Measurements from ENCODE around the gene ERF. TPM values are rescaled to one million over a fixed set of nuclear protein-coding genes. Genes with fewer than 3 reads are reported as not detected.

The ERF gene
- total RNA-seq, 1 donor = 30.4 TPM

DNA sequence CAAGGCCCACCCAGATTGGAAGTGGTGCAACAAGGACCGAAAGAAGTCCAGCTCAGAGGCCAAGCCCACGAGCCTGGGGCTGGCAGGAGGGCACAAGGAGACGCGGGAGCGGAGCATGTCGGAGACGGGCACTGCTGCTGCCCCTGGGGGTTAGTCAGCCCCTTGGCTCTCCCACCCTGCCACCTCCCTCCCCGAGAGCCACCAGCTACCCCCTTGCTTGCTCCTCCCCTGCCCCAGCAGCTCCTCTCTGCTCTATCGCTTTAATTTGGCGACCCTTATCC is 32.8 kb upstream of the ERF start:
- H3K4me3 ChIP-seq (ENCODE audit: low read depth, low read length) = no peak overlapping the region
- TF ChIP-seq, protein P1, sequence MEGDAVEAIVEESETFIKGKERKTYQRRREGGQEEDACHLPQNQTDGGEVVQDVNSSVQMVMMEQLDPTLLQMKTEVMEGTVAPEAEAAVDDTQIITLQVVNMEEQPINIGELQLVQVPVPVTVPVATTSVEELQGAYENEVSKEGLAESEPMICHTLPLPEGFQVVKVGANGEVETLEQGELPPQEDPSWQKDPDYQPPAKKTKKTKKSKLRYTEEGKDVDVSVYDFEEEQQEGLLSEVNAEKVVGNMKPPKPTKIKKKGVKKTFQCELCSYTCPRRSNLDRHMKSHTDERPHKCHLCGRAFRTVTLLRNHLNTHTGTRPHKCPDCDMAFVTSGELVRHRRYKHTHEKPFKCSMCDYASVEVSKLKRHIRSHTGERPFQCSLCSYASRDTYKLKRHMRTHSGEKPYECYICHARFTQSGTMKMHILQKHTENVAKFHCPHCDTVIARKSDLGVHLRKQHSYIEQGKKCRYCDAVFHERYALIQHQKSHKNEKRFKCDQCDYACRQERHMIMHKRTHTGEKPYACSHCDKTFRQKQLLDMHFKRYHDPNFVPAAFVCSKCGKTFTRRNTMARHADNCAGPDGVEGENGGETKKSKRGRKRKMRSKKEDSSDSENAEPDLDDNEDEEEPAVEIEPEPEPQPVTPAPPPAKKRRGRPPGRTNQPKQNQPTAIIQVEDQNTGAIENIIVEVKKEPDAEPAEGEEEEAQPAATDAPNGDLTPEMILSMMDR (IDR thresholded peaks at IDR 0.05; ENCODE audit: insufficient read depth, low read length) = no peak
- no peak for DNase-seq (ENCODE audit: low read depth)

DNA sequence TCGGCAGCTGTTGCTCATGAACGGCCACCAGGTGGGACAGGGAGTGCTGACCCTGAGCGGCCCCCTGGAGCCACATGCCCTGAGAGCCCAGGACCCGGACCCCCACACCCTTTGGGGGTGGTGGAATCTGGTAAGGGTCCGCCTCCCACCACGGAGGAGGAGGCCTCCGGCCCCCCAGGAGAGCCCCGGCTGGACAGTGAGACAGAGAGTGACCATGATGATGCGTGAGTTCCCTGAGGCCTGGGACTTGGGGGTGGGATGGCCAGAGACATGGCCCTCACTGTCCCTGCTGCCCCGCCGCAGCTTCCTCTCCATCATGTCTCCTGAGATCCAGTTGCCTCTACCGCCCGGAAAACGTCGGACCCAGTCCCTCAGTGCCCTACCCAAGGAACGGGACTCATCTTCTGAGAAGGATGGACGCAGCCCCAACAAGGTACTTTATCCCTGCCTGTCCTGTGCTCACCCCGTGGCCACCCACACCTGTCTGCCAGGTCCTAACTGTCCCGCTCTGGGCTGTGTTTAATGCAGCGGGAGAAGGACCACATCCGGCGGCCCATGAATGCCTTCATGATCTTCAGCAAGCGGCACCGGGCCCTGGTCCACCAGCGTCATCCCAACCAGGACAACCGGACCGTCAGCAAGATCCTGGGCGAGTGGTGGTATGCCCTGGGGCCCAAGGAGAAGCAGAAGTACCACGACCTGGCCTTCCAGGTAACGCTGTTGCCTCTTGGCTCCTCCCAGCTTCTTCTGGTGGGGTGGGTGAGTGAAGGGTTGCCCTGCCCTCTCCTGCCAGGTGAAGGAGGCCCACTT is 32.3 kb upstream of the ERF start:
- no peak for DNase-seq (ENCODE audit: low read depth)
- no peak overlapping the region for H3K4me3 ChIP-seq (ENCODE audit: low read depth, low read length)
- TF ChIP-seq, protein P1 (IDR thresholded peaks at IDR 0.05; ENCODE audit: insufficient read depth, low read length) = no peak

DNA sequence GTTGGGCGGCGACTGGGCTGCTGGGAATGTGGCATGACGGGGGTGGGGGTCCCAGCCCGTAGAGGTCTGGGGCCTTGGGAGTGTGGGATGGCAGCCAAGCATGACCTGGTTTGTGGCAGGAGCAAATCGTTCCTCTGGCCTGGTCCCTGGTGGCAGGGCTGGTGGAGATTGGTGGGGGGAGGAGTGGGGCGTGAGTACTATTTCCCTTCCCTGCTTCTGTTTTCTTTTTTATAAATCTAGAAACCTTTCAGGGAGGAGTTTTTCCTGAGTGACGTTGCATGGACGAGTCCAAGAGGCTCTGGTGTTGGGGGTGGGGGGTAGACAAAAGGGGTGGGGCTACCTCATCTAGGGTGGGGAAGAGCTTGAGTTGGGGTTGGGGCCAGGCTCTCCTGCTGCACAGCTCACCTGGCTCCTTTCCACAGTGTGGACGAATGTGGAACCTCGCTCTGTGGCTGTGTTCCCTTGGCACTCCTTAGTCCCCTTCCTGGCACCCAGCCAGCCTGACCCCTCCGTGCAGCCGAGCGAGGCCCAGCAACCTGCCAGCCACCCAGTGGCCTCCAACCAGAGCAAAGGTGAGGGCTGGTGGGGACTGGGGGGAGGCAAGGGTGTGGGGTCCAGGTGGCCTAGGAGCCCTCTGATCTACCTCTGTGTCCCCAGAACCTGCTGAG is 31.6 kb upstream of the ERF start:
- DNase-seq (ENCODE audit: low read depth) = peak; percentile 63
- H3K4me3 ChIP-seq (ENCODE audit: low read depth, low read length) = peak overlapping the region; percentile 84
- TF ChIP-seq, protein P1 (IDR thresholded peaks at IDR 0.05; ENCODE audit: insufficient read depth, low read length) = no peak

DNA sequence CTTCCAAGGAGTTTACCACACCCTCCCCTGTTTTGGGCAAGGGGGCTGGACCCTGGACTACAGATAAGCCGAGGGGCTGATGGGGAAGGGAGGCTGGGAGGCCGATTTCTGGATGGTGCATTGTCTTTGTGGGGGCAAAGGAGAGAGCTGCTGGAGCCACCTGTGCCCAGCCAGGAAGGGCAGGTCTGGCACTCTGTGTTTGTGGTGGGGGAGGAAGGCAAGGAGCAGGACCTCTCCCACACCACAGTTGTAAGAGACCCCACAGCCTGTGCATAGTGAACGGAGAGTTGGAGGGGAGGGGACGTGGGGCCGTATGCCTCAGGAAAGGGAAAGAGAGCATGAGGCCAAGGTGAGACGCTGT is 31.0 kb upstream of the ERF start:
- TF ChIP-seq, protein P1 (IDR thresholded peaks at IDR 0.05; ENCODE audit: insufficient read depth, low read length) = no peak
- DNase-seq (ENCODE audit: low read depth) = no peak
- peak overlapping the region; percentile 84 for H3K4me3 ChIP-seq (ENCODE audit: low read depth, low read length)

DNA sequence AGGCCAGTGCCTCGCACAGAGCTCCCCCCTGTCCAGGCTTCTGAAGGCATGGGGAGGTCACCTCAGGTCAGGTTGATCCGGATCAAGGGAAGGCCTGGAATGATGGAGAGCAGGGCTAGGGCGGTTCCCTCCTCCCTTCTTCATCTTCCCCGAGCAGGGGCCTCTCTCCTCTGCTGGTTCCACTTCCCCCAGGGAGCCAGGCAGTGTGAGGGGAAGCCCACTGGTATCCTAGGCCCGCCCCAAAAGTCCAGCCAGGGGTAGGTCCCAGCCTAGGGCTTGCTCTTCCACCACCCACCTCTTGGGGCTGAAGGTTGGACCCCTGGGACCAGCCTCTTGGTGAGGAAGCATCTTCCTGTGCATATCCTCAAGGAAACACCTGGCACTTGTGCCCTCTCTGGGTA is 30.6 kb upstream of the ERF start:
- TF ChIP-seq, protein P1 (IDR thresholded peaks at IDR 0.05; ENCODE audit: insufficient read depth, low read length) = no peak
- peak overlapping the region; percentile 84 for H3K4me3 ChIP-seq (ENCODE audit: low read depth, low read length)
- no peak for DNase-seq (ENCODE audit: low read depth)

DNA sequence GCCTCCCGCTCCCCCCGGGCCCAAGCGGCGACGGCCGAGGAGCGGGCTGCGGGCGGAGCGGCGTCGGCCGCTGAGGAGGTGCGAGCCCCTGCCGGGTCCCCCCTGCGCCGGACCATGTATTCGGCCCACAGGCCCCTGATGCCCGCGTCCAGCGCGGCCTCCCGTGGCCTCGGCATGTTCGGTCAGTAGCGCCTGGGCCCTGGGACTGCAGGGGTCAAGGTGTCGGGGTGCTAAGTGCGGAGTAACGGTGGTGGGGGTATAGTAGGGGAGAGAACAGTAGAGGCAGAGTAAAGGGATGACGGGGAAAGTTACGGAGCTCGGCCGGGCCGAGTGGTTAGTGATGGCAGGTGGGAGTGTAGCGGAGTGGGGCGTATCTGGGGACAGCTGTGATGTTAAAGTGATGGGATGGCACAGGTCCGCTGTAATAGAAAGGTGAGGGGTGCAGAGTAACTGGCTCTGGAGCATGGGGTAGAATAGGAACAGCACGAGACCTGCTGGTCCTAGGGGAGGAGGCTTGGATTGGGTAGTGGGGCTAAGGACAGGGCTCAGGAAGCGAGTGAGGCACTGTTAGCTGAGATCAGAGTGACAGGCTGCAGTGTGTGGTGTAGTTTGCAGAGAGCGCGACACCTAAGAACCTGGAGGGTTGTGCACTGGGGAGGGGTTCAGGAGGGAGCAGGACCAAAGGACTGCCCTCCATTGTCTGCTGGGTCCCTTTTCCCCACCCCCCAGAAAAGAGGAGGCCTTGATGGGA is 29.8 kb upstream of the ERF start:
- TF ChIP-seq, protein P1 (IDR thresholded peaks at IDR 0.05; ENCODE audit: insufficient read depth, low read length) = no peak
- peak overlapping the region; percentile 84 for H3K4me3 ChIP-seq (ENCODE audit: low read depth, low read length)
- DNase-seq (ENCODE audit: low read depth) = no peak
